ENCODE data around the gene NOP14.
"Not testable (repeated sequence)": the region's sequence is repeated elsewhere in the genome, so short reads cannot be mapped to it uniquely, and the experiment has no call there.

NOP14 gene

GRCh38 chr4:2925931-2926860 lies 37.0 kb downstream of the NOP14 start:
- intact Hi-C loops (cut with DNase I): no loop called here
- peak in 8 of 42 donors; percentile 2 to 37 (median 10) for DNase-seq

GRCh38 chr4:2925496-2925895 lies 37.7 kb downstream of the NOP14 start:
- peak in 4 of 42 donors; percentile 1 to 15 (median 8) for DNase-seq
- intact Hi-C loops (cut with DNase I): no loop called here

GRCh38 chr4:2924765-2925301 lies 38.4 kb downstream of the NOP14 start:
- DNase-seq: peak in 14 of 42 donors; percentile 1 to 68 (median 36)
- intact Hi-C loops (cut with DNase I): no loop called here

GRCh38 chr4:2924286-2924685 lies 38.9 kb downstream of the NOP14 start:
- intact Hi-C loops (cut with DNase I): no loop called here
- peak in 7 of 42 donors; percentile 10 to 43 (median 18) for DNase-seq

- peak in 16 of 42 donors; percentile 21 to 69 (median 46) for DNase-seq
- intact Hi-C loops (cut with DNase I): no loop called here
Observed at GRCh38 chr4:2923668-2924173, 39.5 kb downstream of the NOP14 start.

- DNase-seq: peak in 18 of 42 donors; percentile 20 to 73 (median 48)
- intact Hi-C loops (cut with DNase I): no loop called here
Observed at GRCh38 chr4:2923141-2923551, 40.1 kb downstream of the NOP14 start.

GRCh38 chr4:2922453-2923101 lies 40.6 kb downstream of the NOP14 start:
- DNase-seq: peak in 5 of 42 donors; percentile 0 to 27 (median 12)
- intact Hi-C loops (cut with DNase I): not testable (repeated sequence)

GRCh38 chr4:2918714-2919113 lies 44.5 kb downstream of the NOP14 start:
- intact Hi-C loops (cut with DNase I): not testable (repeated sequence)
- DNase-seq: peak in 1 of 42 donors; percentile 2

- intact Hi-C loops (cut with DNase I); DNase-seq: not testable (repeated sequence)
Observed at GRCh38 chr4:2918300-2918699, 44.9 kb downstream of the NOP14 start.

GRCh38 chr4:2916696-2917095 lies 46.5 kb downstream of the NOP14 start:
- intact Hi-C loops (cut with DNase I): not testable (repeated sequence)

GRCh38 chr4:2915789-2916188 lies 47.4 kb downstream of the NOP14 start:
- intact Hi-C loops (cut with DNase I): no loop called here
- DNase-seq: peak in 2 of 42 donors; percentile 1 to 12

More at GRCh38 chr4:2916696-2917095, 46.5 kb downstream of the NOP14 start:
- not testable (repeated sequence) for DNase-seq

GRCh38 chr4:2914256-2915126 lies 48.7 kb downstream of the NOP14 start:
- intact Hi-C loops (cut with DNase I): no loop called here
- DNase-seq: peak in 3 of 42 donors; percentile 4 to 40 (median 12)

- intact Hi-C loops (cut with DNase I): no loop called here
- DNase-seq: peak in 3 of 42 donors; percentile 6 to 39 (median 13)
Observed at GRCh38 chr4:2913168-2913567, 50.0 kb downstream of the NOP14 start.

- peak in 3 of 42 donors; percentile 1 to 35 (median 8) for DNase-seq
- intact Hi-C loops (cut with DNase I): no loop called here
Observed at GRCh38 chr4:2911868-2912267, 51.3 kb downstream of the NOP14 start.

- intact Hi-C loops (cut with DNase I): no loop called here
- peak in 3 of 42 donors; percentile 5 to 45 (median 15) for DNase-seq
Observed at GRCh38 chr4:2910409-2910808, 52.8 kb downstream of the NOP14 start.

- intact Hi-C loops (cut with DNase I): no loop called here
- DNase-seq: peak in 3 of 42 donors; percentile 2 to 44 (median 8)
Observed at GRCh38 chr4:2909583-2909982, 53.6 kb downstream of the NOP14 start.

- intact Hi-C loops (cut with DNase I): no loop called here
- DNase-seq: peak in 2 of 42 donors; percentile 8 to 33
Observed at GRCh38 chr4:2908686-2909085, 54.5 kb downstream of the NOP14 start.

- peak in 2 of 42 donors; percentile 2 to 29 for DNase-seq
- intact Hi-C loops (cut with DNase I): no loop called here
Observed at GRCh38 chr4:2907706-2908293, 55.4 kb downstream of the NOP14 start.

Measured in head of caudate nucleus (tissue), 42 donors.